Measurements from ENCODE around the gene LRRC8C. TPM values are rescaled to one million over a fixed set of nuclear protein-coding genes. Genes with fewer than 3 reads are reported as not detected.

LRRC8C gene
- total RNA-seq, 3 donors from 2014 or later = 1.5 to 5.0 (median 3.0) TPM

DNA sequence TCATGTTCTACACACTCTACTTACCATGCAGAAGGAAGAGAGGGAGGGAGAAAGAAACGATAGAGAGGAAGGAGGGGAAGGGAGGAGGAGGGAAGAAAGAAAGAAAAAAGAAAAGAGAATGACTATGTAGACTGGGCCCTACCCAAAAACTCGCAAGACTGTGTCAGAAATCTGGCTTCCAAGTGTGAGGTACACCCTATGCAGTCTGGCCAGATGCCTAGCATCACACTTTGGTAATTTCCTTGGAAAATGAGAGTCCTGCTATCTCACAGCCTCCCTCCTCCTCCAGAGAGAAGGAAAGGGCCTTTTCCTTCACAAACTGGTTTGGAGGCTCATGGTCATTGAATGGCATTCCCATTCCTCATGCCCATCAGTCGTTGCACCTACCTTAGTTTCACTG is 101.5 kb downstream of the LRRC8C start:
- DNase-seq = no peak
- Histone ChIP-seq H3K4me3 (no peak overlapping the region), H3K9me3 (no peaks in the 10 kb centered on the region), H3K4me1 (ENCODE audit: low read depth) (no peaks in the 10 kb centered on the region), H3K36me3 (ENCODE audit: low read depth) (no peaks in the 10 kb centered on the region)
- intact Hi-C loops (cut with DNase I, micrococcal nuclease) = no loop called here
- TF ChIP-seq CTCF (IDR thresholded peaks at IDR 0.05) = no peak
- ATAC-seq = no peak

- no peaks in the 10 kb centered on the region for H3K4me1 ChIP-seq (ENCODE audit: low read depth)
- ATAC-seq (no peak), DNase-seq (no peak)
- no peak overlapping the region for H3K4me3 ChIP-seq
- H3K36me3 ChIP-seq (ENCODE audit: low read depth) = no peaks in the 10 kb centered on the region
- no peaks in the 10 kb centered on the region for H3K9me3 ChIP-seq
- intact Hi-C loops (cut with DNase I, micrococcal nuclease) = no loop called here
- TF ChIP-seq CTCF (IDR thresholded peaks at IDR 0.05) = no peak
These were observed 102.6 kb downstream of the LRRC8C start for GRCh38 chr1:89735479-89735878.

DNA sequence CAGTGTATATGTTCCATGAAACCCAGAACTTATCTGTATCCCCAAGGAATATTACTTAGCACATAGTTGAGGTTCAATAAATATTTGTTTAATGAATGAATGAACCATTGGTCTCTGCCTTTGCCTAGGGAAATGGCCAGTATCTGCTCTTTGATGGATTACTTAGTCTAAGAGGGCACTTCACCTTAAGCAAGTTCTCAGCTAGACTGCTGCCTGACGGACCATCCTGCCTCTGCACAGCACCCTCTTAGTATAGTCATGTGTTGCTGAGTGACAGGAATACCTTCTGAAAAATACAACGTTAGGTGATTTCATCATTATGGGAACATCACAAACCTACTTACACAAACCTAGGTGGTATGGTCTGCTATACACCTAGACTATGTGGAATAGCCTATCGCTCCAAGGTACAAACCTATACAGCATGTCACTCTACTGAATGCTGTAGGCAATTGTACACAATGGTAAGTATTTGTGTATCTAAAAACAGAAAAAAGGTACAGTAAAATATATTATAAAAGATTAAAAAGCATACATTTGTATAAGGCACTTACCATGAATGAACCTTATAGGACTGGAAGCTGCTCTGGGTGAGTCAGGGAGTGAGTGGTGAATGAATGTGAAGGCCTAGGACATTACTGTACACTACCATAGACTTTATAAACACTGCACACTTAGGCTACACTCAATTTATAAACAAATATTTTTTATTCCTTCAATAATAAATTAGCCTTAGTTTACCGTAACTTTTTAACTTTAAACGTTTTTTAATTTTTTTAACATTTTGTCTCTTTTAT is 104.2 kb downstream of the LRRC8C start:
- no peak for ATAC-seq
- no peaks in the 10 kb centered on the region for H3K9me3 ChIP-seq
- DNase-seq = no peak
- H3K4me1 ChIP-seq (ENCODE audit: low read depth) = no peaks in the 10 kb centered on the region
- H3K36me3 ChIP-seq (ENCODE audit: low read depth) = no peaks in the 10 kb centered on the region
- no peak overlapping the region for H3K4me3 ChIP-seq
- intact Hi-C loops (cut with DNase I, micrococcal nuclease) = no loop called here
- TF ChIP-seq CTCF (IDR thresholded peaks at IDR 0.05) = no peak

GRCh38 chr1:89737985-89738510 is 105.1 kb downstream of the LRRC8C start:
- Histone ChIP-seq H3K9me3 (no peaks in the 10 kb centered on the region), H3K36me3 (ENCODE audit: low read depth) (no peaks in the 10 kb centered on the region), H3K4me1 (ENCODE audit: low read depth) (no peaks in the 10 kb centered on the region), H3K4me3 (no peak overlapping the region)
- intact Hi-C loops (cut with DNase I, micrococcal nuclease) = no loop called here
- no peak for DNase-seq
- no peak for TF ChIP-seq CTCF (IDR thresholded peaks at IDR 0.05)
- ATAC-seq = no peak

DNA sequence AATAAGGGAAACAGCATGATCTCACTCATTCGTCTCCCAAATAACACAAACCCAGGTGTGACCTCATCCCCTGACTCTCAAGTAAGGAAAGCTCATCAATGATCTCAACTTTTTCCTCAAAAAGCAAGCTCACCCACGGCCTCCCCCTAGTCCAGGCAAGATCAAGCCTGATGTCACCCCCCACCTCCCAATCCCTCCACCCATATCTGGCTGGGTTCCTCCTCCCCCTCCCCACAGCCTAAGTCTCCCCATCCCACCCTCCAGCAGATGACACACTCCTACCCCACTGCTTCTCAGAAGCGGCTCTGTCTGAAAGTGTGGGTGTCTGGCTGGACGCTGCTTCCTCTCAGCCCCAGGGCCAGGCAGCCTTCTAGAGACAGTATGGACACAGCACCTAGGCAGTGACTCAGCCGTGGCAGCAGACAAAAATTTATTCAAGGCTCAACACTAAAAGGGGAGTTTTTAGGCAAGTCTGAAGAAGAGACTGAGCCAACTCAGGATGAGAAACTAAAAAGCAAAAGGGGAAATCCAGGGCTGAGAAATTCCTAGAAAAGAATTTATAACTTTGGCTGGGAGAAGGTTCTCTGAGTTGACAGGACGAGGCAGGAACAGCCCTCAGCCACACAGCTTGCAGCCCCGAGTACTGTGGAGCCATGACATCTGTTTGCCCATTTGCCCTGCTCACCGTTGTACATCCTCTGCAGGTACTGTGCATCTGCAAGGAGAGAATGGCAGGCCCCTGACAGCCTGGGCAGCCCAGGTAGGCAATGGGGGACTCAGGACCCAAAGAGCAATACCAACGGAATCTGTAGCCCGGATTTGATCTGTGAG is 106.3 kb downstream of the LRRC8C start:
- no peak for TF ChIP-seq CTCF (IDR thresholded peaks at IDR 0.05)
- no peaks in the 10 kb centered on the region for H3K36me3 ChIP-seq (ENCODE audit: low read depth)
- intact Hi-C loops (cut with DNase I, micrococcal nuclease) = no loop called here
- H3K9me3 ChIP-seq = no peaks in the 10 kb centered on the region
- peak; percentile 47 for ATAC-seq
- H3K4me3 ChIP-seq = no peak overlapping the region
- DNase-seq = no peak
- no peaks in the 10 kb centered on the region for H3K4me1 ChIP-seq (ENCODE audit: low read depth)
